Measurements from ENCODE around the gene BAD. TPM values are rescaled to one million over a fixed set of nuclear protein-coding genes. Genes with fewer than 3 reads are reported as not detected.
A peak's percentile ranks its signal among the peaks of the same experiment; 100 is the strongest.

Gene BAD
- polyA plus RNA-seq, 1 donor (not counting 4 experiments of a cell fraction or from before 2014, with no cell fraction given): 58.3 TPM

GRCh38 chr11:64238076-64238475 is 46.4 kb downstream of the BAD start:
- Histone ChIP-seq H2AFZ (ENCODE audit: control insufficient read depth, low read length) (no peak overlapping the region), H3K4me3 (ENCODE audit: control insufficient read depth in 2 of 3, extremely low read depth in 1 of 3, insufficient read depth in 2 of 3, low read depth in 1 of 3, low read length in 3 of 3) (no peak overlapping the region), H3K9me1 (ENCODE audit: control insufficient read depth, extremely low read depth, insufficient read depth, low read length) (no peaks in the 10 kb centered on the region), H3K27ac (ENCODE audit: control insufficient read depth, insufficient read depth, low read length) (no peak overlapping the region), H3K4me2 (ENCODE audit: control insufficient read depth, extremely low read depth, insufficient read depth, low read depth, low read length) (no peak overlapping the region), H3K4me1 (ENCODE audit: control insufficient read depth, extremely low read depth, insufficient read depth, low read length) (peaks cover 45% of the 10 kb centered on the region), H3K79me2 (ENCODE audit: control insufficient read depth, insufficient read depth, low read length) (peaks cover 6% of the 10 kb centered on the region), H3K9me3 (ENCODE audit: control insufficient read depth, low read depth, low read length) (no peaks in the 10 kb centered on the region), H4K20me1 (ENCODE audit: control insufficient read depth, extremely low read depth, insufficient read depth, low read length) (no peaks in the 10 kb centered on the region), H3K36me3 (ENCODE audit: control insufficient read depth in 2 of 2, extremely low read depth in 1 of 2, insufficient read depth in 2 of 2, low read length in 2 of 2) (peaks cover 9 to 23% of the 10 kb centered on the region in 2 experiments), H3K9ac (ENCODE audit: control insufficient read depth, extremely low read depth, insufficient read depth, low read length) (no peak overlapping the region), H3K27me3 (ENCODE audit: control insufficient read depth, extremely low read depth, insufficient read depth, low read length) (no peaks in the 10 kb centered on the region)
- no peak for DNase-seq (ENCODE audit: low read depth, low spot score)
- no peak for TF ChIP-seq CTCF (optimal IDR thresholded peaks at IDR 0.05 in 1 of 3, IDR thresholded peaks at IDR 0.05 in 1 of 3, conservative IDR thresholded peaks at IDR 0.05 in 1 of 3; ENCODE audit: extremely low read depth in 1 of 3, insufficient read depth in 2 of 3, low read length in 3 of 3)
- TF ChIP-seq EZH2 (IDR thresholded peaks at IDR 0.05; ENCODE audit: low read length): no peak
- dilution Hi-C loops (cut with MboI; ENCODE audit: extremely low pct_ligation_motif_present, low sequenced_read_pairs): no loop called here
- no peak for FAIRE-seq

GRCh38 chr11:64237484-64237951 is 46.9 kb downstream of the BAD start:
- H3K4me2 ChIP-seq (ENCODE audit: control insufficient read depth, extremely low read depth, insufficient read depth, low read depth, low read length): peak overlapping the region; percentile 32
- peaks cover 43% of the 10 kb centered on the region for H3K4me1 ChIP-seq (ENCODE audit: control insufficient read depth, extremely low read depth, insufficient read depth, low read length)

More at GRCh38 chr11:64237484-64237951, 46.9 kb downstream of the BAD start:
- Histone ChIP-seq H3K27ac (ENCODE audit: control insufficient read depth, insufficient read depth, low read length) (no peak overlapping the region), H3K27me3 (ENCODE audit: control insufficient read depth, extremely low read depth, insufficient read depth, low read length) (no peaks in the 10 kb centered on the region), H3K9me1 (ENCODE audit: control insufficient read depth, extremely low read depth, insufficient read depth, low read length) (peaks cover 2% of the 10 kb centered on the region), H2AFZ (ENCODE audit: control insufficient read depth, low read length) (no peak overlapping the region), H3K4me3 (ENCODE audit: control insufficient read depth in 2 of 3, extremely low read depth in 1 of 3, insufficient read depth in 2 of 3, low read depth in 1 of 3, low read length in 3 of 3) (no peak overlapping the region), H4K20me1 (ENCODE audit: control insufficient read depth, extremely low read depth, insufficient read depth, low read length) (no peaks in the 10 kb centered on the region), H3K36me3 (ENCODE audit: control insufficient read depth in 2 of 2, extremely low read depth in 1 of 2, insufficient read depth in 2 of 2, low read length in 2 of 2) (peaks cover 8 to 23% of the 10 kb centered on the region in 2 experiments), H3K79me2 (ENCODE audit: control insufficient read depth, insufficient read depth, low read length) (peaks cover 5% of the 10 kb centered on the region), H3K9ac (ENCODE audit: control insufficient read depth, extremely low read depth, insufficient read depth, low read length) (no peak overlapping the region), H3K9me3 (ENCODE audit: control insufficient read depth, low read depth, low read length) (no peaks in the 10 kb centered on the region)
- FAIRE-seq (no peak), DNase-seq (ENCODE audit: low read depth, low spot score) (no peak)
- dilution Hi-C loops (cut with MboI; ENCODE audit: extremely low pct_ligation_motif_present, low sequenced_read_pairs): no loop called here
- TF ChIP-seq CTCF (optimal IDR thresholded peaks at IDR 0.05 in 1 of 3, IDR thresholded peaks at IDR 0.05 in 1 of 3, conservative IDR thresholded peaks at IDR 0.05 in 1 of 3; ENCODE audit: extremely low read depth in 1 of 3, insufficient read depth in 2 of 3, low read length in 3 of 3) (no peak), EZH2 (IDR thresholded peaks at IDR 0.05; ENCODE audit: low read length) (no peak)

All from keratinocyte (primary cell).